Measurements from ENCODE around the gene PRKCE. TPM values are rescaled to one million over a fixed set of nuclear protein-coding genes. Genes with fewer than 3 reads are reported as not detected.
"Not testable (repeated sequence)": the region's sequence is repeated elsewhere in the genome, so short reads cannot be mapped to it uniquely, and the experiment has no call there.

PRKCE gene
- total RNA-seq, 1 donor from 2014 or later, result 23.1 TPM

- no peak for DNase-seq (ENCODE audit: low read depth, low spot score)
Measured at GRCh38 chr2:45668509-45668908, 17.0 kb downstream of the PRKCE start.

GRCh38 chr2:45669032-45669486, 17.6 kb downstream of the PRKCE start:
- peak; percentile 84 for DNase-seq (ENCODE audit: low read depth, low spot score)

- DNase-seq (ENCODE audit: low read depth, low spot score), result no peak
Measured at GRCh38 chr2:45670646-45671045, 19.2 kb downstream of the PRKCE start.

GRCh38 chr2:45672138-45672537, 20.7 kb downstream of the PRKCE start:
- DNase-seq (ENCODE audit: low read depth, low spot score), result no peak

- no peak for DNase-seq (ENCODE audit: low read depth, low spot score)
Measured at GRCh38 chr2:45674035-45674816, 22.8 kb downstream of the PRKCE start.

GRCh38 chr2:45675263-45675812, 23.9 kb downstream of the PRKCE start:
- no peak for DNase-seq (ENCODE audit: low read depth, low spot score)

GRCh38 chr2:45676088-45676487, 24.6 kb downstream of the PRKCE start:
- DNase-seq (ENCODE audit: low read depth, low spot score), result no peak

- DNase-seq (ENCODE audit: low read depth, low spot score), result no peak
Measured at GRCh38 chr2:45678791-45679348, 27.4 kb downstream of the PRKCE start.

- no peak for DNase-seq (ENCODE audit: low read depth, low spot score)
Measured at GRCh38 chr2:45680351-45680967, 29.0 kb downstream of the PRKCE start.

- DNase-seq (ENCODE audit: low read depth, low spot score), result peak; percentile 69
Measured at GRCh38 chr2:45681675-45682074, 30.2 kb downstream of the PRKCE start.

GRCh38 chr2:45683292-45683691, 31.8 kb downstream of the PRKCE start:
- no peak for DNase-seq (ENCODE audit: low read depth, low spot score)

GRCh38 chr2:45684756-45685155, 33.3 kb downstream of the PRKCE start:
- DNase-seq (ENCODE audit: low read depth, low spot score), result no peak

- no peak for DNase-seq (ENCODE audit: low read depth, low spot score)
Measured at GRCh38 chr2:45685260-45685659, 33.8 kb downstream of the PRKCE start.

GRCh38 chr2:45687964-45688363, 36.5 kb downstream of the PRKCE start:
- DNase-seq (ENCODE audit: low read depth, low spot score), result no peak

GRCh38 chr2:45688479-45689298, 37.2 kb downstream of the PRKCE start:
- no peak for DNase-seq (ENCODE audit: low read depth, low spot score)

- no peak for DNase-seq (ENCODE audit: low read depth, low spot score)
Measured at GRCh38 chr2:45690231-45690630, 38.8 kb downstream of the PRKCE start.

GRCh38 chr2:45691171-45691999, 39.9 kb downstream of the PRKCE start:
- no peak for DNase-seq (ENCODE audit: low read depth, low spot score)

- DNase-seq (ENCODE audit: low read depth, low spot score), result no peak
Measured at GRCh38 chr2:45692566-45692965, 41.1 kb downstream of the PRKCE start.

GRCh38 chr2:45695480-45696007, 44.1 kb downstream of the PRKCE start:
- not testable (repeated sequence) for DNase-seq (ENCODE audit: low read depth, low spot score)

- DNase-seq (ENCODE audit: low read depth, low spot score), result no peak
Measured at GRCh38 chr2:45696708-45697107, 45.2 kb downstream of the PRKCE start.
